Measurements from ENCODE around the gene STOX2.

Gene STOX2

DNA sequence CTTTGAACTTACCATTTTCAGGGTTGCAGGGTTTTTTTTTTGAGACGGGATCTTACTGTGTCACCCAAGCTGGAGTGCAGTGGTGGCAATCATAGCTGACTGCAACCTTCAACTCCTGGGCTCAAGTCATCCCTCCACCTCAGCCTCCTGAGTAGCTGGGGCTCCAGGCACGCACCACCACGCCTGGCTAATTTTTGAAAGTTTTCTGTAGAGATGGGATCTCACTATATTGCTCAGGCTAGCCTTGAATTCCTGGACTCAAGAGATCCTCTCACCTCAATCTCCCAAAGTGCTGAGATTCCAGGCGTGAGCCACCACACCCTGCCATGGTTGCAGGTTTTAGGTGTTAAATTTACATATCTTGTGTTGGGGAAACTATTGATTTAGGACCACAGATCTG, 64.5 kb downstream of the STOX2 start:
- Histone ChIP-seq H4K20me1 (ENCODE audit: insufficient read depth, low read length) (no peaks in the 10 kb centered on the region), H3K4me3 (ENCODE audit: low read length) (no peak overlapping the region), H3K79me2 (ENCODE audit: low read length) (no peaks in the 10 kb centered on the region), H2AFZ (ENCODE audit: low read depth, low read length) (no peak overlapping the region), H3K9ac (ENCODE audit: low read length) (no peak overlapping the region), H3K4me2 (ENCODE audit: low read length) (no peak overlapping the region), H3K27me3 (ENCODE audit: low read depth, low read length) (no peaks in the 10 kb centered on the region), H3K36me3 (replicated peaks; ENCODE audit: low read depth, low read length) (no peaks in the 10 kb centered on the region), H3K9me3 (ENCODE audit: insufficient read depth, low read length) (no peaks in the 10 kb centered on the region), H3K27ac (ENCODE audit: low read length) (no peak overlapping the region), H3K4me1 (ENCODE audit: low read length) (no peaks in the 10 kb centered on the region)
- TF ChIP-seq EZH2phosphoT487 (IDR thresholded peaks at IDR 0.05; ENCODE audit: low read depth), result no peak
- no peak for TF ChIP-seq CTCF (IDR thresholded peaks at IDR 0.05; ENCODE audit: low read depth, low read length)

- H3K9me3 ChIP-seq (ENCODE audit: insufficient read depth, low read length), result no peaks in the 10 kb centered on the region
- no peaks in the 10 kb centered on the region for H4K20me1 ChIP-seq (ENCODE audit: insufficient read depth, low read length)
- no peaks in the 10 kb centered on the region for H3K4me1 ChIP-seq (ENCODE audit: low read length)
- H3K4me3 ChIP-seq (ENCODE audit: low read length), result no peak overlapping the region
- H3K9ac ChIP-seq (ENCODE audit: low read length), result no peak overlapping the region
- H3K79me2 ChIP-seq (ENCODE audit: low read length), result no peaks in the 10 kb centered on the region
- H3K27me3 ChIP-seq (ENCODE audit: low read depth, low read length), result no peaks in the 10 kb centered on the region
- H3K27ac ChIP-seq (ENCODE audit: low read length), result no peak overlapping the region
- no peaks in the 10 kb centered on the region for H3K36me3 ChIP-seq (replicated peaks; ENCODE audit: low read depth, low read length)
- TF ChIP-seq CTCF (IDR thresholded peaks at IDR 0.05; ENCODE audit: low read depth, low read length) (no peak), EZH2phosphoT487 (IDR thresholded peaks at IDR 0.05; ENCODE audit: low read depth) (no peak)
- no peak overlapping the region for H3K4me2 ChIP-seq (ENCODE audit: low read length)
- no peak overlapping the region for H2AFZ ChIP-seq (ENCODE audit: low read depth, low read length)
Observed at GRCh38 chr4:183971929-183972490, 66.9 kb downstream of the STOX2 start.

- Histone ChIP-seq H2AFZ (ENCODE audit: low read depth, low read length) (no peak overlapping the region), H3K4me1 (ENCODE audit: low read length) (no peaks in the 10 kb centered on the region), H3K27ac (ENCODE audit: low read length) (no peak overlapping the region), H3K9me3 (ENCODE audit: insufficient read depth, low read length) (no peaks in the 10 kb centered on the region), H3K27me3 (ENCODE audit: low read depth, low read length) (no peaks in the 10 kb centered on the region), H3K4me3 (ENCODE audit: low read length) (no peak overlapping the region), H4K20me1 (ENCODE audit: insufficient read depth, low read length) (no peaks in the 10 kb centered on the region), H3K4me2 (ENCODE audit: low read length) (no peak overlapping the region), H3K9ac (ENCODE audit: low read length) (no peak overlapping the region), H3K36me3 (replicated peaks; ENCODE audit: low read depth, low read length) (no peaks in the 10 kb centered on the region), H3K79me2 (ENCODE audit: low read length) (no peaks in the 10 kb centered on the region)
- TF ChIP-seq CTCF (IDR thresholded peaks at IDR 0.05; ENCODE audit: low read depth, low read length) (no peak), EZH2phosphoT487 (IDR thresholded peaks at IDR 0.05; ENCODE audit: low read depth) (no peak)
Observed at GRCh38 chr4:183977707-183978106, 72.6 kb downstream of the STOX2 start.

- Histone ChIP-seq H3K27me3 (ENCODE audit: low read depth, low read length) (no peaks in the 10 kb centered on the region), H2AFZ (ENCODE audit: low read depth, low read length) (no peak overlapping the region), H3K27ac (ENCODE audit: low read length) (no peak overlapping the region), H3K79me2 (ENCODE audit: low read length) (no peaks in the 10 kb centered on the region), H3K9ac (ENCODE audit: low read length) (no peak overlapping the region), H3K4me2 (ENCODE audit: low read length) (no peak overlapping the region), H3K9me3 (ENCODE audit: insufficient read depth, low read length) (no peaks in the 10 kb centered on the region), H3K4me3 (ENCODE audit: low read length) (no peak overlapping the region), H4K20me1 (ENCODE audit: insufficient read depth, low read length) (no peaks in the 10 kb centered on the region), H3K4me1 (ENCODE audit: low read length) (no peaks in the 10 kb centered on the region), H3K36me3 (replicated peaks; ENCODE audit: low read depth, low read length) (no peaks in the 10 kb centered on the region)
- TF ChIP-seq CTCF (IDR thresholded peaks at IDR 0.05; ENCODE audit: low read depth, low read length), result no peak
- TF ChIP-seq EZH2phosphoT487 (IDR thresholded peaks at IDR 0.05; ENCODE audit: low read depth), result no peak
Observed at GRCh38 chr4:183984566-183984965, 79.5 kb downstream of the STOX2 start.

Data from OCI-LY3 (cell line).